ENCODE results near the gene SHE. TPM values are rescaled to one million over a fixed set of nuclear protein-coding genes. Genes with fewer than 3 reads are reported as not detected.

The SHE gene
- total RNA-seq, 4 donors from 2014 or later = 11.6 to 55.0 (median 25.8) TPM

GRCh38 chr1:154496383-154496782 is 5.8 kb downstream of the SHE start:
- no peak for TF ChIP-seq CTCF (IDR thresholded peaks at IDR 0.05; ENCODE audit: low read depth)

DNA sequence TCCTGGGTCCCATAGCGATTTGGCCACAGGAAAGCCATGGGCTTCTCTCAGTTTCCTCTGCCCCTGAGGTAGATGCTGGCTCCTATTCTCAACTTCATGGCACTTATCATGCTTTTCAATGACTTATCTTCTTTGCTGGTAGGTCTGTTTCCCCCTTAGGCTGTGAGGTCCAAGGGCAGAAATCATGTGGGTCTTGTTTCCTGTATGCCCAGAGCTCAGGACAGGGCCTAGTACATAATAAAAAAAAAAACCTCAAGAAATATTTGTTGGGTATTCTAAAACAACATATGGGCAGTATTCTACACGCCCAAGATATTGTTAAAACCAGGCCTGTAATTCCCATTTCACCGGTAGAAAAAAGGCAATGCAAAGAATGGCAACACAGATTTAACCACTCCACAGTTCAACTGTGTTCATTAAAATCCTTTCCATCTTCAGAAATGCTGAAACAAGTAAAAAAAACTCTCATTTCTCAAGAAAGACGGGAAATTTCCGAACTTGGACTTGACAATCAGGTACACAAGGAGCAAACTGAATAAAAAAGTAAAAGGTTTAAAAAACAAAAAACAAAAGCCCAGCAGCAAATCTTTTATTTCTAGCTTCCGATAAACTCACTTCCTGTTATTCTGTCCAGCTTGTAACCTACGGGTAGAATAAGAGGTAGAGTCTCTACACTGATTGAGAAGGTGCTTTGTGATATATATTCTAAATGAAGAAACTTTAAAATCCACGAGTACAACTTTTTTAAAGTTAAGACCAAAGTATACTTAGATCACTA is 6.5 kb downstream of the SHE start:
- no peak for TF ChIP-seq CTCF (IDR thresholded peaks at IDR 0.05; ENCODE audit: low read depth)

DNA sequence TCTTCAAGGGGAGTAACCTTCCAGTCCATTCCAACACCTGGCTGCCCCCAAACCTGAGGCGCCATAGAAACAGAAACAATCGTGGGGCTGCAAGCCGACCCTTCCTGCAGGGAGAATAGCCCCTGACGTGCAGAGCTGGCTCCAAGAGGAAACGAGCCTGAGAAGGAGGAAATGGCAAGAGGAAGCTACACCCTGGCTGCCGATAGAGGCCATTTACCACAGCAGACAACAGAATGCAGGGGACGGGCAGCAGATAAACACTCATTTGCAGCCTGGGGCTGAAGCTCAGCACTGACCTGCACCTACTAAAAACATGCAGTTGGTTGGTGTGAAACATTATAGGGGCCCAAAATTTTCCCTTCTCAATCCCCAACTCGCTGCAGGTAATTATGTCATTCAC is 8.9 kb downstream of the SHE start:
- TF ChIP-seq CTCF (IDR thresholded peaks at IDR 0.05; ENCODE audit: low read depth) = no peak

DNA sequence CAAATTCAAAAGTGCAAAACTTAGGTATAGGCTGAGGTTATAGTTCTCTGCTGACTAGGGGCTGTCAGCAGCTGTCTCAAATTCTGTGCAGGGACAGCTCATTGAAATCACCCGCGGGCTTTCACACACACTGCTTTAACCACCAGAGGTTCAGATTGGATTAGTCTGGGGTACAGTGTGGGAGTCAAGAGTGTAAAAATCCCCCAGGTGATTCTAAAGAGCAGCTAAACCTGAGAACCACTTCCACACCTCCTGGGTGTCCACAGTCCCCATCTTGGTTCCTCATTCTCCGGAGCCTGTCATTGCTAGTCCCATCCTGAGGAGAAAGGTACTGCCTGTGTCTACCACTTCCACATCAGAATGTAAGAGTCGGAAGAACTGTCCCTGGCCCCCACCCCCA is 10.1 kb downstream of the SHE start:
- TF ChIP-seq CTCF (IDR thresholded peaks at IDR 0.05; ENCODE audit: low read depth) = no peak

DNA sequence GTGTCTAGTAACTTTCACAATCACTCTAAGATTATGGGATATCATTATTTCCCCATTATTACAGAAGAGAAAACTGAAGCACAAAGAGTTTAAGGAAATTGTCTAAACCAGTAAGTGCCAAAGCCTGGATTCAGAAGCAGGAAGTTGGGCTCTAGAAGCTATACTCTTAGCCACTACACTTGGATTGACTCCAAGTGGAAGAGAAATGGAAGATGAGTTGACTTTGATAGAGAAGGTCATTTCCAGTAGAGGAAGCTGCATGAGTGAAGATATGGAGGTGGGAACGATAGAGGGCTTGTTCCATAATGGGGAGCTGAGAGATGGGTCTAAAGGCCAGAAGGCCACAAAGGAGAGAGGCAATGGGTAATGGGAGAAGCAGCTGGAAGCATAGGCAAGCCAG is 11.9 kb downstream of the SHE start:
- TF ChIP-seq CTCF (IDR thresholded peaks at IDR 0.05; ENCODE audit: low read depth) = no peak

DNA sequence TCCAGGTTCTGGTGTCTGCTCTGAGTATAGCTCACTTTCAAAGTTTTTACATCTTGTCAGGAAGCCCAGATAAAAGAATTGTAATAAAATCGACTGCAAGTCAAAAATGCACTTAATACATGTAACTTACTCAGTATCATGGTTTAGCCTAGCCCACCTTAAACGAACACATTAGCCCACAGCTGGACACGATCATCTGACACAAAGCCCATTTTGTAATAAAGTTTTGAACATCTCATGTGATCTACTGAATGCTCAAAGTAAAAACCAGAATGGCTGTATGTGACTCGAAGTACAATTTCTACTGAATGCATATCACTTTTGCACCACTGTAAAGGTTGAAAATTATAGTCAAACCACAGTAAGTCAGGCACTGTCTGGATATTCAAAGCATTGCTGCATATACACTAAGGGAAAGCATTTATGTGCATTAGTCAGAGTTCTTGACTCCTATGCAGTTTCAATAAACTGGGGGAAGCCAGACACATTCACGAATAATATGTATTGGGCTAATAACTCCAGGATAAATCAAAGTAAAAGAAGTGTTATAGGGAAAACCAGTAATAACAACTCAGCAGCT is 12.4 kb downstream of the SHE start:
- no peak for TF ChIP-seq CTCF (IDR thresholded peaks at IDR 0.05; ENCODE audit: low read depth)

DNA sequence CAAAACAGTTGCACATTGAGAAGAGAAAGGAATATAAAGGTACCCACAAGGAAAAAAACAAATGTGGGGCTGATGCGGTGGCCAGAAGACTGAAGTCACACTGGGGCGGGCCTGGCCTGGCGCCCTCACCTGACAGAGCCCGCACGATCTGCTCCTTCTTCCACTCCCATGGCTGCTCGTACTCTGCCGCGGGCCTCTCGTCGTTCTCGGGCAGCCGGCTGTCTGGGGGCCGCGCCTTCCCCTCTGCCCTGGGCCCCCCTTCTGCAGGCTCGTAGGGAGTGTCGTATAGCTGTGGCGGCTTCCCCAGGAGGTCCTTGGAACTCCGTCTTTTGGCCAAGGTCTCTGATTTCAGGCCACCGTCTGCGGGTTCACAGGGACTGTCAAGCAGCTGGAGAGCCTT is 13.3 kb downstream of the SHE start:
- no peak for TF ChIP-seq CTCF (IDR thresholded peaks at IDR 0.05; ENCODE audit: low read depth)

Measured in subcutaneous adipose tissue (tissue), 4 donors.